DOHH2 (cell line): ENCODE measurements around the gene UBXN2A.

Experiments used
- H3F3A ChIP-seq: fragments of 200-600 bp; sonication (generic), shearing (Covaris generic); 2 replicates; pipeline ENCODE4 v1.6.0; 2016; ENCODE audit warnings: antibody characterized with exemption, mild to moderate bottlenecking; ENCODE audit not compliant: control insufficient read depth, insufficient read depth
- H3K27ac ChIP-seq: fragments of 200-600 bp; sonication (generic); 2 replicates; pipeline ENCODE4 v1.5.1; 2014; ENCODE audit warnings: low read depth, mild to moderate bottlenecking, low read length, moderate library complexity
- H3K27me3 ChIP-seq: fragments of 200-600 bp; sonication (generic); 2 replicates; pipeline ENCODE4 v1.6.1; 2014; ENCODE audit warnings: mild to moderate bottlenecking, low read length, mixed read lengths; ENCODE audit not compliant: control insufficient read depth
- H3K36me3 ChIP-seq: fragments of 200-600 bp; sonication (generic); 2 replicates; pipeline ENCODE4 v1.6.1; 2014; ENCODE audit warnings: mild to moderate bottlenecking, low read length, moderate library complexity, mixed read lengths; ENCODE audit not compliant: control insufficient read depth
- H3K4me1 ChIP-seq: fragments of 200-600 bp; sonication (generic); 2 replicates; pipeline ENCODE4 v1.6.1; 2014; ENCODE audit warnings: mild to moderate bottlenecking, low read length, mixed read lengths; ENCODE audit not compliant: control insufficient read depth
- H3K4me2 ChIP-seq: fragments of 200-600 bp; sonication (generic); 2 replicates; pipeline ENCODE4 v1.6.0; 2014; ENCODE audit warnings: mild to moderate bottlenecking, low read length, moderate library complexity
- H3K4me3 ChIP-seq: fragments of 200-600 bp; sonication (generic); 2 replicates; pipeline ENCODE4 v1.5.1; 2014; ENCODE audit warnings: mild to moderate bottlenecking, low read length, mixed read lengths
- H3K79me2 ChIP-seq: fragments of 200-600 bp; sonication (generic); 2 replicates; pipeline ENCODE4 v1.6.1; 2014; ENCODE audit warnings: mild to moderate bottlenecking, low read length, mixed read lengths; ENCODE audit not compliant: control insufficient read depth
- H3K9me2 ChIP-seq: fragments of 200-600 bp; sonication (generic); replicated peaks from 2 replicates; pipeline ENCODE4 v1.6.1; 2014; ENCODE audit warnings: mild to moderate bottlenecking, low read length, mixed read lengths; ENCODE audit not compliant: control insufficient read depth
- H3K9me3 ChIP-seq: fragments of 200-600 bp; sonication (generic); 2 replicates; pipeline ENCODE4 v1.6.1; 2014; ENCODE audit warnings: antibody characterized with exemption, low read length, mixed read lengths; ENCODE audit not compliant: control insufficient read depth, insufficient read depth
- H4K20me1 ChIP-seq: fragments of 200-600 bp; sonication (generic); 2 replicates; pipeline ENCODE4 v1.6.0; 2014; ENCODE audit warnings: low read depth, mild to moderate bottlenecking, antibody characterized with exemption, low read length, moderate library complexity; ENCODE audit not compliant: control insufficient read depth, insufficient read depth
- CTCF ChIP-seq: fragments of 200-600 bp; sonication (generic); IDR thresholded peaks from one replicate; pipeline ENCODE4 v1.5.1; 2014; ENCODE audit warnings: antibody characterized with exemption, mild to moderate bottlenecking, low read depth, low read length; ENCODE audit not compliant: poor library complexity, severe bottlenecking
- EZH2phosphoT487 ChIP-seq: fragments of 200-600 bp; sonication (generic); IDR thresholded peaks from 2 replicates; pipeline ENCODE4 v1.6.1; 2017; ENCODE audit warnings: borderline replicate concordance, mild to moderate bottlenecking, antibody characterized with exemption, low read length, moderate library complexity, mixed read lengths

The UBXN2A gene

GRCh38 chr2:23901966-23902846 is 38.1 kb upstream of the UBXN2A start:
- TF ChIP-seq CTCF (no peak), EZH2phosphoT487 (no peak)
- Histone ChIP-seq H3K79me2 (peaks cover 74% of the 10 kb centered on the region), H3K9me2 (no peaks in the 10 kb centered on the region), H3K4me3 (no peak overlapping the region), H3K4me1 (peaks cover 16% of the 10 kb centered on the region), H3K36me3 (no peaks in the 10 kb centered on the region), H4K20me1 (peaks cover 5% of the 10 kb centered on the region; the same call in 1 of the 2 replicates), H3F3A (no peaks in the 10 kb centered on the region), H3K27me3 (no peaks in the 10 kb centered on the region), H3K9me3 (no peaks in the 10 kb centered on the region), H3K4me2 (no peak overlapping the region), H3K27ac (no peak overlapping the region)

GRCh38 chr2:23903034-23903433 is 37.2 kb upstream of the UBXN2A start:
- H3K4me2 ChIP-seq, result no peak overlapping the region
- H3K36me3 ChIP-seq, result no peaks in the 10 kb centered on the region
- no peaks in the 10 kb centered on the region for H3K9me3 ChIP-seq
- H3K27ac ChIP-seq, result no peak overlapping the region
- peaks cover 16% of the 10 kb centered on the region for H3K4me1 ChIP-seq
- peaks cover 5% of the 10 kb centered on the region; the same call in 1 of the 2 replicates for H4K20me1 ChIP-seq
- no peaks in the 10 kb centered on the region for H3F3A ChIP-seq
- H3K27me3 ChIP-seq, result no peaks in the 10 kb centered on the region
- TF ChIP-seq EZH2phosphoT487 (no peak), CTCF (no peak)
- no peak overlapping the region for H3K4me3 ChIP-seq
- H3K9me2 ChIP-seq, result no peaks in the 10 kb centered on the region
- H3K79me2 ChIP-seq, result peaks cover 67% of the 10 kb centered on the region

GRCh38 chr2:23904215-23904614 is 36.0 kb upstream of the UBXN2A start:
- Histone ChIP-seq H3K4me1 (peaks cover 16% of the 10 kb centered on the region), H3K9me3 (no peaks in the 10 kb centered on the region), H3K27ac (no peak overlapping the region), H3K4me2 (no peak overlapping the region), H4K20me1 (peaks cover 5% of the 10 kb centered on the region; the same call in 1 of the 2 replicates), H3F3A (no peaks in the 10 kb centered on the region), H3K4me3 (no peak overlapping the region), H3K36me3 (no peaks in the 10 kb centered on the region), H3K9me2 (no peaks in the 10 kb centered on the region), H3K79me2 (peaks cover 57% of the 10 kb centered on the region), H3K27me3 (no peaks in the 10 kb centered on the region)
- TF ChIP-seq EZH2phosphoT487 (no peak), CTCF (no peak)
